Peyer's patch (tissue), 4 donors: ENCODE measurements around the gene CRHR2.

Source experiments
- CTCF ChIP-seq, 6 experiments: fragments of 450-650 bp in 4 of 6; fragments of 200-600 bp in 2 of 6; sonication (generic) in 1 of 6; IDR thresholded peaks; one replicate each; pipeline ENCODE4 v1.5.1; 2017 to 2019; ENCODE audit warnings: antibody characterized with exemption in 6 of 6, mild to moderate bottlenecking in 3 of 6, moderate library complexity in 1 of 6
- POLR2A ChIP-seq, 2 donors: fragments of 450-650 bp; IDR thresholded peaks; one replicate each; pipeline ENCODE4 v1.5.1; 2017; ENCODE audit warnings: antibody characterized with exemption in 2 of 2, mild to moderate bottlenecking in 2 of 2, moderate library complexity in 2 of 2

DNA sequence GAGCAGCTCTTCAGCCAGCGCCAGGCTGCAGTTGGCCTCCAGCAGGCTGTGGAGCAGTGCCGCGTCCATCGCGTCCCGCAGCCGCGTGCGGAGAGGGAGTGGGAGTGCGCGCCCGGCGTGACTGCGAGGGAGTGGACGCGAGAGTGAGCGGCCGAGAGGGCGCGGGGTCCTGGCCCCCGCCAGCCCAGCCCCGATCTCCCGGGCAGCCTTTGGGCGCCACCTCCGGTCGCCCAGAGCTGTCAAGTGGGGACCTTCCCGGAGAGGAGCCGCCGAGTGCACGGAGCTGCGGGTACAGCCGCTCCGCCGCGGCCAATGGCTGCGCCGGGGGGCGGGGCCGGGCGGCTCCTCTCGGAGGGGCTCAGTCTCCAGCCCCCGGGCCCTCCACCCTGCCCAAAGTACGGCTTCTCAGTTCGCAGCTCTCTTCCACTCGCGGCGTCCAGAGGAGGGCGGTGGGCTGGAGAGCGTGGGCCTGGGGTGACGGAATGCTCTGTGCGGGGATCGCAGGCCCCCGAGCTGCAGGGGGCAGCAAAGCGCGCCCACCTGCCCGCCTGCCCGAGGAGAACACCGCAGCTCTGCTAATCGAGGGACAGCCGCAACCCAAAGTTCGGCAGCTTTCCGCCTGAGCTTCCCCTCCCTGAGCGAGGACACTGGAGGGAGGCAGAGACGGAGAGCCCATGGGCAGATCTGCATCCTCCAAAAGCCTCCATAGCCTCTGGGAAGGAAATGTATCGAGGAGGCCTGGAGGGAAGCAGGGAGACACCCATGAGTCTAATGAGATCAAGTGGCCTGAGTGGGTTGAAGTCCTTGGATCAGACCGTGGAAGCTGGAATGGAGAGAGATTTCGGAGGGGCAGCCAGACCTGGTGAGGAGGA lies at the start of gene CRHR2:
- TF ChIP-seq CTCF (IDR thresholded peaks at IDR 0.05), result peak in 3 of 6 experiments; percentile 20 to 27 (median 23)
- no peak for TF ChIP-seq POLR2A (IDR thresholded peaks at IDR 0.05)
